IPS-20b (cell line): ENCODE results near the gene BRI3BP.

Experiments used
- H3K27ac ChIP-seq: one replicate; pipeline ENCODE4 v1.5.1; 2013; ENCODE audit warnings: low read length
- H3K27me3 ChIP-seq: 2 replicates; pipeline ENCODE4 v1.6.1; 2013; ENCODE audit warnings: mild to moderate bottlenecking, low read length, inconsistent platforms; ENCODE audit not compliant: insufficient read depth
- H3K36me3 ChIP-seq: 2 replicates; pipeline ENCODE4 v1.6.1; 2013; ENCODE audit warnings: low read depth, mild to moderate bottlenecking, inconsistent platforms, low read length, moderate library complexity; ENCODE audit not compliant: insufficient read depth
- H3K4me1 ChIP-seq: 2 replicates; pipeline ENCODE4 v1.6.1; 2013; ENCODE audit warnings: mild to moderate bottlenecking, control low read depth, inconsistent platforms, low read length, moderate library complexity; ENCODE audit not compliant: insufficient read depth
- H3K4me3 ChIP-seq: 2 replicates; pipeline ENCODE4 v1.5.1; 2013; ENCODE audit warnings: mild to moderate bottlenecking, low read length, inconsistent platforms
- H3K9ac ChIP-seq: 2 replicates; pipeline ENCODE4 v1.6.1; 2013; ENCODE audit warnings: low read depth, mild to moderate bottlenecking, inconsistent platforms, low read length, moderate library complexity
- H3K9me3 ChIP-seq: 2 replicates; pipeline ENCODE4 v1.6.1; 2013; ENCODE audit warnings: mild to moderate bottlenecking, low read depth, low read length, inconsistent platforms; ENCODE audit not compliant: insufficient read depth

Gene BRI3BP

DNA sequence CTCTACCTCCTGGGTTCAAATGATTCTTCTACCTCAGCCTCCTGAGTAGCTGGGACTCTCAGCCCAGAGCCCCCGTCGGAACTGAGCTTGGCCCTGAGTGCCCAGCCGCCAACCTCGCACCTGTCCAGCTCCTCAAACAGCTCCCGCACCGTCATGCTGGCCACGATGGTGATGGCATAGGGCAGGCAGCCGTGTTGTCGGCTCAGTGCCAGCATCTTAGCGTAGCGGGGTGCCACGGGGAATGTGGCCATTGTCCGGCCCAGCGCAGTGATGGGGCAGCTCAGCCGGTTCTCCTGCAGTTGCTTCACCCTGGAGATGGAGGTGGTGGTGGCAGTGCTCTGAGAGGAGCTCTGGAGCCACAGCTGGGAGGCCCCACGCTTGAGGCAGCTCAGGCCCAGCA lies 36.9 kb upstream of the BRI3BP start:
- Histone ChIP-seq H3K27me3 (no peaks in the 10 kb centered on the region), H3K27ac (no peak overlapping the region), H3K36me3 (peaks cover 89% of the 10 kb centered on the region), H3K9me3 (no peaks in the 10 kb centered on the region), H3K4me1 (no peaks in the 10 kb centered on the region), H3K4me3 (no peak overlapping the region), H3K9ac (no peak overlapping the region)

DNA sequence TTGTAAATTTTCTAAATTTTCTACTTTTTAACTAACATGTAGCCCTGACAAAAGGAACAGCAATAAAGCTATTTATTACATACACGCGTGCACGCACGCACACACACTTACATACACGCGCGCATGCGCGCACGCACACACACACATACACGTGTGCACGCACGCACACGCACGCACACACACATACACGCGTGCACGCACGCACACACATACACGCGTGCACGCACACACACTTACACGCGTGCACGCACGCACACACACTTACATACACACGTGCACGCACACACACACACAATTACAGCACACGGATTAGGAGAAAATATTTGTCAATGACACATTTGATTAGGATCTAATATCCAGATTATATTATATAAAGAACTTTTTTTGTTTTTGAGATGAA lies 32.4 kb upstream of the BRI3BP start:
- Histone ChIP-seq H3K4me1 (no peaks in the 10 kb centered on the region), H3K36me3 (peaks cover 89% of the 10 kb centered on the region), H3K27me3 (no peaks in the 10 kb centered on the region), H3K9ac (no peak overlapping the region), H3K4me3 (no peak overlapping the region), H3K27ac (no peak overlapping the region), H3K9me3 (no peaks in the 10 kb centered on the region)

DNA sequence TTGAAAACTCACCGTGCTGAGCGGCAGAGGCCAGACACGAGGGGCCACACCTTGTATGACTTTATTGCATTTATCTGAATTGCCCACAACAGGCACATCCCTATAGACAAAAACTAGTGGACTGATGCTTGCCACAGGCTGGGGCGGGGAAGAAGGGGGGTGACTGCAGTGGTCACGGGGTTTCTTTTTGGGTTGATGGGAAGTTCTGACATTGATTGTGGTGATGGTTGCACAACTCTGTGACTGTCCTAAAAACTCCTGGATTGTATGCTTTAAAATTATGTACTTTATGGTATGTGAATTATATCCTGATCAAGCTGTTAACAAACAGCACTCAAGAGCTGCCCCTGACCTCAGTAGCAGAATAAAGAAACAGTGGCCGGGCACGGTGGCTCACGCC lies 30.2 kb upstream of the BRI3BP start:
- H3K27ac ChIP-seq, result no peak overlapping the region
- H3K9ac ChIP-seq, result no peak overlapping the region
- no peaks in the 10 kb centered on the region for H3K27me3 ChIP-seq
- no peaks in the 10 kb centered on the region for H3K4me1 ChIP-seq
- no peaks in the 10 kb centered on the region for H3K9me3 ChIP-seq
- H3K36me3 ChIP-seq, result peaks cover 89% of the 10 kb centered on the region
- no peak overlapping the region for H3K4me3 ChIP-seq

DNA sequence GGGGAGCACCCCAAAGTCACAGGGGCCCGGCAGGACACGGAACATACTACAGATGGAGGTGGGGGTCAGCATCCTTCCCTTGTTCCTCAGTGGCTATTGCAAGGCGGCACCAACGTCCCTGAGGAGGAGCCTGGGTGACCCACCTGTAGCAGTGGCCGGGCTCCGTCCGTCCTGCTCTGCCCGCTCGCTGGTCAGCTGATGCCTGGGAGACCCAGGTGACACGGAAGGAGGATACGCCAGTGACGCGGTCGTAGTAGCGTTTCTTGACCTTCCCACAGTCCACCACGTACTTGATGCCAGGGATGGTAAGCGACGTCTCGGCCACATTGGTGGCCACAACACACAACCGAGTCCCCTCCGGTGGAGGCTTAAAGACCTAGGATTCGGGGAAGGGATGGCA lies 29.2 kb upstream of the BRI3BP start:
- H3K36me3 ChIP-seq, result peaks cover 94% of the 10 kb centered on the region
- H3K4me3 ChIP-seq, result no peak overlapping the region

DNA sequence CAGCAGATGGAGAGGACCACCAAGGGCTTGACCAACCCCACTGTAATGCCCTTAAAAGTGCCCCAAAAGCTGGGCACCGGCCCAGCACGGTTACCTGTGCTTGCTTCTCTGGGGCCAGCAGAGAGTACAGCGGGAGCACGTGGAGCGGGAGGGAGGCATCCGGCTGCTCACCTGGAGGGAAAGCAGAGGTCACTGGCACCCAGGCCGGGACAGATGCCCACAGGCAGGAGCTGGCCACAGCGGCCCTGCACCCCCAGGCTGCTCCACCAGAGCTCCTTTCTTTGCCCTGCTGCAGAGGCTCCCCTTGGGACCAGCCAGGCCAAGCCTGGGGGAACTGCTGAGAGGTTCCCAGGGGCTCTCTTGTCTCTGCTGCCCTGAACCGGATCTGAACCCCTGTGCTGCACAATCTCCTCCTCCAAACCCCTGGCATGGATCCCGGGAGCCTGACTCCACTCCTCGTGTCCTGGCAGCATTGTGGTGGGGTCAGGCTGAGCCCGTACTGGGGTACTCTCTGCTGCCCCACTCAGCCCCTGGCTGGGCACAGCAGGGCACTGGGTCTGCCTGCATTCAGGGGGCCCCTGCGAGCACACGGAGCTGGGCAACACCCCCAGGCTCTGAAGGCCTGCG lies 28.5 kb upstream of the BRI3BP start:
- Histone ChIP-seq H3K9me3 (no peaks in the 10 kb centered on the region), H3K36me3 (peaks cover 94% of the 10 kb centered on the region), H3K27me3 (no peaks in the 10 kb centered on the region), H3K4me3 (no peak overlapping the region), H3K27ac (no peak overlapping the region), H3K4me1 (no peaks in the 10 kb centered on the region), H3K9ac (no peak overlapping the region)

More for the DNA sequence above, 29.2 kb upstream of the BRI3BP start:
- H3K27me3 ChIP-seq, result no peaks in the 10 kb centered on the region
- H3K9me3 ChIP-seq, result no peaks in the 10 kb centered on the region
- H3K9ac ChIP-seq, result no peak overlapping the region
- H3K27ac ChIP-seq, result no peak overlapping the region
- H3K4me1 ChIP-seq, result no peaks in the 10 kb centered on the region

DNA sequence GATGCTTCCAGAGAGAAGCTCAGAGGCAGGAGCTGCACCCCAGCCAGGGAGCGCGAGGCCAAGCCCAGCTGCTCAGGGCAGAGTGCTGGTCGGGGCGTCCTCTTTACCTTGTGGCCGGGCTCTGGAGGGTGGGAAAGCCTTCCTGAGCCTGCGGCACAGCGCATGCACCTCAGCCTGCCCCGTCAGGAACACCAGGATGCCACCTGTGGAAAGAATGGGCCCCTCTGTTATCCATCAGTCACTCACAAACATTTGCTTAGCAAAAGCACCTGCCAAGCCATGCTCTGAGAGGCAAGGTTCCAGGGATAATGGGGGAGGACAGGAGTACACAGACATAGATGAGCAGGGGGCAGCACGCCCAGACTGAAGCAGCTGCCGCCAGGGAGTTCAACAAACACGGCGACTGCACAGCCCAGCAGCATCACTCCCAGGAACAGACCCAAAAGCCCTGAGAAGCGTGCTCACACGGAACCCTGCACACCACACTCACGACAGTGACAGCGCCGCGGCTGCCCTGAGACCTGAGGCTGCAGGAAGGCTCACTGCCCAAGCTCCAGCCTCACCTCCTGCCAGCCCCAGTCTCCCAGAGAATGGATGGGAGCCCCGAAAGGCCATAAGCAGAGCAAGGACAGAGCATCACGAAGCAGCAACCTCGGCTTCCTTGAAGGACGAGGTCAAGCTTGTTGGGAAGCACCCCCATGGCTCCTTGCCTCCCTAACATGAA lies 26.3 kb upstream of the BRI3BP start:
- H3K27ac ChIP-seq, result no peak overlapping the region
- no peak overlapping the region for H3K9ac ChIP-seq
- H3K4me3 ChIP-seq, result no peak overlapping the region
- H3K36me3 ChIP-seq, result peaks cover 93% of the 10 kb centered on the region
- no peaks in the 10 kb centered on the region for H3K4me1 ChIP-seq
- H3K27me3 ChIP-seq, result no peaks in the 10 kb centered on the region
- no peaks in the 10 kb centered on the region for H3K9me3 ChIP-seq

DNA sequence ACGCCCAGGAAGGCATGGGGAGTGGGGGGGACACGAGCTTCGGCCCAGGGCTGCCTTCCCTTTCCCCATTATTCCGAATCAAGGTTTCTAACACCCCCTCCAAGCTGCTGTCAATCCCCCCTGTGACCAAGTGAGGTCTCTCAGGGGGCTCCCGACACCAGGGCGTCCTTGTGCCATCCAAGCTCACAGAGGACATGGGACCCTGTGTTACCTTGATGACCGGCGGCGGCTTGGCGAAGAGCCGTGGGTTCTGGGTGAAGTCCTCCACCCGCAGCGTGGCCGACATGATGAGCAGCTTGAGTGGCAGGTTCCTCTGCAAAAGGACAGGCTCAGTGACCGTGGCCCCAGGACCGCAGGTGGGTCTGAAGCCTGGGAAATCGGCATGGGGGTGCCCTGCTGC lies 24.8 kb upstream of the BRI3BP start:
- Histone ChIP-seq H3K4me3 (no peak overlapping the region), H3K27me3 (no peaks in the 10 kb centered on the region), H3K9ac (no peak overlapping the region), H3K36me3 (peaks cover 90% of the 10 kb centered on the region), H3K9me3 (no peaks in the 10 kb centered on the region), H3K27ac (no peak overlapping the region), H3K4me1 (no peaks in the 10 kb centered on the region)

DNA sequence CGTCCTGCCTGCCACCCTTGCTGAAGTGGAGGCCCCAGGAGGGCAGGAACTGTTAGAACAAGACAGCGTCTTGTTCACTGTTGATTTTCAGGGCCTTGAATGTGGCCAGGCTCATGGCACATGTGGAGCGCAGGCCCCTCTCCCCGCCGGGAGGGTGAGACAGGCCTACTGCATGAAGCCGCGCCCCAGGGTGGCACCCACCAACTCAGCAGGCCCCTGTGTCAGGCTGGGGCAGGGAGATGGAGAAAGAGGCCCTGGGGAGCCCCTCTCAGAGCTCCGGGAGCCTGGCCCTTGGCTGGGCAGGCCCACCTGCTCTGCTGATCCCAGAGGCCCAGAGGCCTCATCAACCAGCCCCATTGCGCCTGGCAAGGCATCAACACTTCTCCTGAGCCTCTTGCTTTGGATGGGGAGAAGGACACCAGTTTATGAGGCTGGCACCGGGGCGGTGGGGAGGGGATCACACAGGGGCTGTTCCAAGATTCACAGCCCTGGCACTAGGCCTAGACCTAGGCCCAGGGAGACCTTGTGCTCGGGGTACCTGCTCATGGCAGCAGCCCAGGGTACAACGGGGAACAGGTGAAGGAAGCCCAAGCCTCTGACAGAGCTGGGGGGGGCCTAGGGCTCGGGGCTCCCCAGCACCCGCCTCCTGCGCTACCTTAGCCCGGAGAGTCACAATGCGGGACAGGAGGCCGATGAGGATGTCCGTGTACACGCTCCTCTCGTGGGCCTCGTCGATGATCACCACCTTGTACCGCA lies 22.6 kb upstream of the BRI3BP start:
- no peaks in the 10 kb centered on the region for H3K4me1 ChIP-seq
- H3K36me3 ChIP-seq, result peaks cover 88% of the 10 kb centered on the region
- no peak overlapping the region for H3K9ac ChIP-seq
- H3K4me3 ChIP-seq, result no peak overlapping the region
- H3K27ac ChIP-seq, result no peak overlapping the region
- no peaks in the 10 kb centered on the region for H3K9me3 ChIP-seq
- no peaks in the 10 kb centered on the region for H3K27me3 ChIP-seq

DNA sequence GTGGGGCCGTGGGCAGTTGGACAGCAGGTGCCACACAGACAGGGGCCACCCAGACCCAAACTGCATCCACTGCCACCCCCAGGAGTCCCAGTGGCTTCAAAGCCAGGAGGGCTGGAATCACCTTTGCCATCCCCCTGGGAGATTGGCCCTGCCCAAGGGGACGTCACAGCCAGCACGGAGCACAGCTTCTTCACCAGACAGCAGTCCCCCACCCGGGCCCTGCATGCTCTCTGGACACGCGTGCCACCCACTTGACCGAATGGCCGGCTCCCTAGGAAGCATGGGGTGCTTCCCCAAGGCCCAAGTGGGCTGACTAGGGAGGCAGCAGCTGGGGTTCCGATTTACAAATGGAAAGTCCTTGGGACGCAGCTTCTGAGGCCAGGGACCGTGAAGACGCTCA lies 21.8 kb upstream of the BRI3BP start:
- no peaks in the 10 kb centered on the region for H3K9me3 ChIP-seq
- no peak overlapping the region for H3K4me3 ChIP-seq
- H3K36me3 ChIP-seq, result peaks cover 86% of the 10 kb centered on the region
- H3K27ac ChIP-seq, result no peak overlapping the region
- H3K9ac ChIP-seq, result no peak overlapping the region
- no peaks in the 10 kb centered on the region for H3K27me3 ChIP-seq
- no peaks in the 10 kb centered on the region for H3K4me1 ChIP-seq

DNA sequence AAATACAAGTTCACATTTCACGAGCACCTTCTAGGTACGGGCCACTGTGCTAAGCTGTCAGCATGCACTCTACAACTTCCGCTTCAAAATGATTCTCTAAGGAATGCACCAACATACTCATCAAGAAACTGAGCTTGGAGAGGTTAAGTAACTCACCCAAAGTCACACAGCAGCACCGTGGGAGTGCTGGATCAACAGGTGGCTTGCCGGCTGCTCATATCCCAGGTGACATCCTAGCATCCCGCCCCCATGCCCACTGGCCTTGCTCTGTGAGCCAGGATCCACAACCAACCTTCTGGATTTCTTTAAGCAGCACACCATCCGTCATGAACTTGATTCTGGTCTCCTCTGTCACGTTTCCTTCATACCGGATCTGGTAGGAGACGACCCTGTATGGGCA lies 21.2 kb upstream of the BRI3BP start:
- Histone ChIP-seq H3K27ac (no peak overlapping the region), H3K9me3 (no peaks in the 10 kb centered on the region), H3K36me3 (peaks cover 84% of the 10 kb centered on the region), H3K27me3 (no peaks in the 10 kb centered on the region), H3K4me3 (no peak overlapping the region), H3K9ac (no peak overlapping the region), H3K4me1 (no peaks in the 10 kb centered on the region)

DNA sequence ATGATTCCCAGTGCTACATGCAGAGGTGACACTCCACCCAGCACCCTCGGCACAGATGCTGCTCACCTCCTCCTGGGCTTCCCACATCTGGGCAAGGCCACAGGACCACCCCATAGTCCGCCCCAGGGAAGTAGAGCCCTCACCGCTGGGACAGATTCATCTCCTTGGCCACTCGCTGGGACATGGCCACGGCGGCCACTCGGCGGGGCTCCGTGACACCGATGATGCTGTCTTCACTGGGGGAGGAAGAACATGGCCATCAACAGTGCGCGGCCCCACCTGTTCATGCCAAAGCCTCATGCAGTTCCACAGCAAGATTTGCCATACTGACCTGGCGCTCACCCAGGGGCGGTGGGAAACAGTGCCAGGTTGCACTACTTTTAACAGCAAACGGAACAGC lies 18.2 kb upstream of the BRI3BP start:
- Histone ChIP-seq H3K9me3 (no peaks in the 10 kb centered on the region), H3K36me3 (peaks cover 79% of the 10 kb centered on the region), H3K4me3 (no peak overlapping the region), H3K27me3 (no peaks in the 10 kb centered on the region), H3K4me1 (no peaks in the 10 kb centered on the region), H3K9ac (no peak overlapping the region), H3K27ac (no peak overlapping the region)

DNA sequence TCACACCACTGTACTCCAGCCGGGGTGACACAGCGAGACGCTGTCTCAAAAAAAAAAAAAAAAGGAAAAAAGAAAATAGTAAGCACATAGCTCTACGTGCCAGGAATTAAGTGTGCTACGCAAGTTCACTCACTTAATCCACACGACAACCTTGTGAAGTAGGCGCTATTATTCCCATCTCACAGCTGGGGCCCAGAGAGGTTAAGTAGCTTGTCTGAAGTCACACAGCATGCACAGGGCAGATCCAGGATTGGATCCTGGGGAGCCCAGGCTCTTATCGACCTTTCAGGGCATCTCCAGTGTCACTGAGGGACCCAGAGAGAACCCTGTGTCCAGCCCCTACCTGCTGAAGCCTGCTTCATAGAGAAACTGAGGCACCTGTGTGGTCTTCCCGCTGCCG lies 16.4 kb upstream of the BRI3BP start:
- peaks cover 81% of the 10 kb centered on the region for H3K36me3 ChIP-seq

More for the DNA sequence above, 16.4 kb upstream of the BRI3BP start:
- Histone ChIP-seq H3K4me3 (no peak overlapping the region), H3K27me3 (no peaks in the 10 kb centered on the region), H3K27ac (no peak overlapping the region), H3K9ac (no peak overlapping the region), H3K4me1 (no peaks in the 10 kb centered on the region), H3K9me3 (no peaks in the 10 kb centered on the region)
